HEK293 (cell line): ENCODE data around the gene SLAMF9.

ENCODE experiments used
- CTCF ChIA-PET: fragments of 350-600 bp; formaldehyde crosslinking; extraction: SDS; loops from one replicate; lab custom pipeline; 2021; ENCODE audit warnings: antibody characterized with exemption; lab: Yijun Ruan, JAX
- POLR2A ChIA-PET: fragments of 300-600 bp; formaldehyde crosslinking; extraction: SDS; loops from one replicate; lab custom pipeline; 2020; ENCODE audit warnings: antibody characterized with exemption, inconsistent platforms; lab: Yijun Ruan, JAX
- H3K27ac ChIP-seq: fragments of 200-500 bp; sonication (Bioruptor generic); 2 replicates; pipeline ENCODE4 v1.5.1; 2014; ENCODE audit warnings: low read depth, low read length, control low read depth, inconsistent platforms; ENCODE audit errors: extremely low read depth
- H3K36me3 ChIP-seq, 2 experiments: fragments of 200-500 bp in 1 of 2; sonication (Bioruptor generic) in 1 of 2; 1 replicate in 1 of 2; 2 replicates in 1 of 2; pipeline ENCODE4 v1.5.1; 2014 to 2017; ENCODE audit warnings: inconsistent platforms in 2 of 2, low read length in 2 of 2; ENCODE audit not compliant: control insufficient read depth in 2 of 2, insufficient read depth in 1 of 2
- H3K4me1 ChIP-seq: fragments of 200-500 bp; sonication (Bioruptor generic); 2 replicates; pipeline ENCODE4 v1.5.1; 2014; ENCODE audit warnings: mild to moderate bottlenecking, low read length, inconsistent platforms; ENCODE audit not compliant: control insufficient read depth, insufficient read depth
- H3K4me3 ChIP-seq: 2 replicates; pipeline ENCODE4 v1.5.1; 2011; ENCODE audit warnings: low read depth, mild to moderate bottlenecking, control low read depth, low read length, moderate library complexity
- H3K9me3 ChIP-seq: fragments of 200-500 bp; sonication (Bioruptor generic); 2 replicates; pipeline ENCODE4 v1.5.1; 2014; ENCODE audit warnings: low read depth, low read length, inconsistent platforms; ENCODE audit not compliant: control insufficient read depth, insufficient read depth
- CTCF ChIP-seq: fragments of 450-650 bp; formaldehyde crosslinking; IDR thresholded peaks from 2 replicates; pipeline ENCODE4 v1.5.1; 2016; ENCODE audit warnings: missing biosample characterization, missing genetic modification characterization
- GLIS1 ChIP-seq: fragments of 450-650 bp; formaldehyde crosslinking; IDR thresholded peaks from 2 replicates; pipeline ENCODE4 v1.5.1; 2016; ENCODE audit warnings: missing biosample characterization, missing genetic modification characterization
- GLIS2 ChIP-seq: fragments of 450-650 bp; formaldehyde crosslinking; IDR thresholded peaks from 2 replicates; pipeline ENCODE4 v1.5.1; 2016; ENCODE audit warnings: missing biosample characterization, missing genetic modification characterization
- INSM2 ChIP-seq: fragments of 450-650 bp; formaldehyde crosslinking; IDR thresholded peaks from 2 replicates; pipeline ENCODE4 v1.5.1; 2016; ENCODE audit warnings: missing biosample characterization, missing genetic modification characterization
- MYNN ChIP-seq: fragments of 450-650 bp; formaldehyde crosslinking; IDR thresholded peaks from 2 replicates; pipeline ENCODE4 v1.5.1; 2016; ENCODE audit warnings: missing biosample characterization, missing genetic modification characterization, borderline replicate concordance
- RBAK ChIP-seq: fragments of 450-650 bp; formaldehyde crosslinking; IDR thresholded peaks from 2 replicates; pipeline ENCODE4 v1.5.1; 2016; ENCODE audit warnings: missing biosample characterization, missing genetic modification characterization
- SP3 ChIP-seq: fragments of 450-650 bp; formaldehyde crosslinking; IDR thresholded peaks from 2 replicates; pipeline ENCODE4 v1.5.1; 2016; ENCODE audit warnings: missing biosample characterization, missing genetic modification characterization
- ZBTB44 ChIP-seq: fragments of 450-650 bp; IDR thresholded peaks from 2 replicates; pipeline ENCODE4 v1.5.1; 2018; ENCODE audit warnings: missing biosample characterization, mild to moderate bottlenecking, missing genetic modification characterization
- ZBTB8A ChIP-seq: fragments of 450-650 bp; formaldehyde crosslinking; IDR thresholded peaks from 2 replicates; pipeline ENCODE4 v1.5.1; 2016; ENCODE audit warnings: missing biosample characterization, missing genetic modification characterization
- ZEB2 ChIP-seq: fragments of 450-650 bp; formaldehyde crosslinking; IDR thresholded peaks from 2 replicates; pipeline ENCODE4 v1.5.1; 2016; ENCODE audit warnings: missing biosample characterization, missing genetic modification characterization
- ZFP37 ChIP-seq: fragments of 450-650 bp; formaldehyde crosslinking; IDR thresholded peaks from 2 replicates; pipeline ENCODE4 v1.5.1; 2016; ENCODE audit warnings: missing biosample characterization, missing genetic modification characterization
- ZNF18 ChIP-seq: fragments of 450-650 bp; formaldehyde crosslinking; IDR thresholded peaks from 2 replicates; pipeline ENCODE4 v1.5.1; 2016; ENCODE audit warnings: missing biosample characterization, missing genetic modification characterization
- ZNF280D ChIP-seq: fragments of 450-650 bp; formaldehyde crosslinking; IDR thresholded peaks from 2 replicates; pipeline ENCODE4 v1.5.1; 2016; ENCODE audit warnings: missing biosample characterization, missing genetic modification characterization
- ZNF311 ChIP-seq: fragments of 450-650 bp; formaldehyde crosslinking; IDR thresholded peaks from 2 replicates; pipeline ENCODE4 v1.5.1; 2017; ENCODE audit warnings: missing biosample characterization, missing genetic modification characterization, borderline replicate concordance
- ZNF362 ChIP-seq: fragments of 450-650 bp; formaldehyde crosslinking; IDR thresholded peaks from 2 replicates; pipeline ENCODE4 v1.5.1; 2016; ENCODE audit warnings: missing biosample characterization, missing genetic modification characterization
- ZNF366 ChIP-seq: fragments of 450-650 bp; formaldehyde crosslinking; conservative IDR thresholded peaks from 2 replicates; pipeline ENCODE4 v1.5.1; 2016; ENCODE audit warnings: missing biosample characterization, missing genetic modification characterization
- ZNF404 ChIP-seq: fragments of 450-650 bp; formaldehyde crosslinking; IDR thresholded peaks from 2 replicates; pipeline ENCODE4 v1.5.1; 2017; ENCODE audit warnings: missing biosample characterization, missing genetic modification characterization
- ZNF544 ChIP-seq: fragments of 450-650 bp; formaldehyde crosslinking; IDR thresholded peaks from 2 replicates; pipeline ENCODE4 v1.5.0; 2017; ENCODE audit warnings: missing biosample characterization, missing genetic modification characterization
- ZNF664 ChIP-seq: fragments of 450-650 bp; formaldehyde crosslinking; IDR thresholded peaks from 2 replicates; pipeline ENCODE4 v1.5.1; 2016; ENCODE audit warnings: missing biosample characterization, missing genetic modification characterization
- ZSCAN5A ChIP-seq: fragments of 450-650 bp; formaldehyde crosslinking; IDR thresholded peaks from 2 replicates; pipeline ENCODE4 v1.5.1; 2016; ENCODE audit warnings: missing biosample characterization, missing genetic modification characterization

SLAMF9 gene

GRCh38 chr1:159925719-159926078 lies 28.3 kb downstream of the SLAMF9 start (continued):
- TF ChIP-seq INSM2 (0 out of 2 replicates have a peak, but pooled peaks have one; percentile 25), ZNF311 (tag by site-specific recombination) (no peak), ZNF280D (tag by site-specific recombination) (no peak), GLIS1 (tag by site-specific recombination) (no peak; the same call in 1 of the 2 replicates)

- ChIA-PET POLR2A (interaction anchor here (0.6 to 4.2 kb wide), 20 partner anchors 11 to 1078 kb away, joined by 3 to 41 read pairs (median 4); partner anchors contain the start of genes DCAF8, IGSF9 and PIGM), CTCF (interaction anchor here (0.6 to 19.3 kb wide), 5 partner anchors 9 to 80 kb away, joined by 3 to 353 read pairs (median 4); partner anchors contain the start of gene IGSF9)
- H3K4me1 ChIP-seq, result peaks cover 13% of the 10 kb centered on the region
- peaks cover 0 to 28% of the 10 kb centered on the region in 2 experiments; a peak in 1 of 3 replicates for H3K36me3 ChIP-seq
- H3K9me3 ChIP-seq, result no peaks in the 10 kb centered on the region
- H3K27ac ChIP-seq, result peak within 1 kb of the TSS; percentile 95
- peak within 1 kb of the TSS; percentile 64 for H3K4me3 ChIP-seq
- TF ChIP-seq ZNF366 (tag by site-specific recombination) (peak; percentile 93), SP3 (peak; percentile 98), ZEB2 (tag by site-specific recombination) (peak; percentile 11; the same call in 1 of the 2 replicates), ZBTB44 (tag by site-specific recombination) (peak; percentile 54), ZNF664 (no peak), ZNF18 (tag by site-specific recombination) (no peak), RBAK (no peak), ZFP37 (peak; percentile 88), ZSCAN5A (tag by site-specific recombination) (peak; percentile 17; the same call in 1 of the 2 replicates), ZNF404 (tag by site-specific recombination) (no peak), GLIS2 (tag by site-specific recombination) (peak; percentile 67; the same call in 1 of the 2 replicates), CTCF (peak; percentile 4; the same call in 1 of the 2 replicates), ZNF362 (tag by site-specific recombination) (no peak), MYNN (tag by site-specific recombination) (no peak), ZNF544 (tag by site-specific recombination) (no peak), ZBTB8A (tag by site-specific recombination) (peak; percentile 72)
These were observed 29.0 kb downstream of the SLAMF9 start, which contains the start of gene TAGLN2 for GRCh38 chr1:159924791-159925718. TSS of gene TAGLN2 (minus strand) at chr1:159925507. CDS start at chr1:159920509, 4,998 bp downstream.
